Stimulated activated naive B cell treated with anti-CD40 and anti-IgM and Interleukin-4, amounts not matched to agents 10 μg/mL and 1 μg/mL and 100 μg/mL, for 72 hours (primary cell): ENCODE measurements around the gene TMEM170A.

Source experiments
- ATAC-seq, 2 donors: fragments of 150-1000 bp; cut with Tn5 transposase; replicated peaks; 2 replicates each; pipeline ENCODE4 v1.10.0; 2021; ENCODE audit warnings: moderate library complexity in 1 of 2
- DNase-seq: peaks from one replicate; pipeline ENCODE4 v3.0.0; 2021
- H3K27ac Mint-ChIP-seq: one replicate; pipeline ENCODE4 v1.8.0; 2022; ENCODE audit warnings: mild to moderate bottlenecking, mixed read lengths
- H3K27me3 Mint-ChIP-seq, 2 donors: one replicate each; pipeline ENCODE4 v1.8.0; 2022; ENCODE audit warnings: mixed read lengths in 2 of 2
- H3K36me3 Mint-ChIP-seq, 2 donors: one replicate each; pipeline ENCODE4 v1.8.0; 2022; ENCODE audit warnings: mixed read lengths in 2 of 2, mild to moderate bottlenecking in 1 of 2
- H3K4me1 Mint-ChIP-seq, 2 donors: one replicate each; pipeline ENCODE4 v1.8.0; 2022; ENCODE audit warnings: mixed read lengths in 2 of 2, mild to moderate bottlenecking in 1 of 2
- H3K4me3 Mint-ChIP-seq, 2 donors: one replicate each; pipeline ENCODE4 v1.8.0; 2022; ENCODE audit warnings: mild to moderate bottlenecking in 2 of 2, mixed read lengths in 2 of 2, moderate library complexity in 1 of 2
- H3K9me3 Mint-ChIP-seq, 2 donors: one replicate each; pipeline ENCODE4 v1.8.0; 2022; ENCODE audit warnings: mixed read lengths in 2 of 2, mild to moderate bottlenecking in 1 of 2

Gene TMEM170A

GRCh38 chr16:75488322-75488721 lies 23.8 kb upstream of the TMEM170A start:
- Mint-ChIP-seq H3K27me3 (peaks cover 0 to 6% of the 10 kb centered on the region in 2 donors), H3K27ac (no peak overlapping the region), H3K9me3 (no peaks in the 10 kb centered on the region), H3K4me1 (peaks cover 26 to 32% of the 10 kb centered on the region in 2 donors), H3K4me3 (no peak overlapping the region), H3K36me3 (no peaks in the 10 kb centered on the region)
- ATAC-seq (no peak), DNase-seq (no peak)

GRCh38 chr16:75486676-75487313 lies 22.3 kb upstream of the TMEM170A start:
- Mint-ChIP-seq H3K27me3 (peaks cover 0 to 6% of the 10 kb centered on the region in 2 donors), H3K27ac (peak overlapping the region; percentile 25), H3K36me3 (no peaks in the 10 kb centered on the region), H3K9me3 (no peaks in the 10 kb centered on the region), H3K4me1 (peaks cover 26 to 32% of the 10 kb centered on the region in 2 donors), H3K4me3 (no peak overlapping the region)
- ATAC-seq (peak; percentile 36 to 57), DNase-seq (no peak)

GRCh38 chr16:75486014-75486675 lies 21.7 kb upstream of the TMEM170A start:
- H3K4me3 Mint-ChIP-seq, result no peak overlapping the region
- peaks cover 0 to 6% of the 10 kb centered on the region in 2 donors for H3K27me3 Mint-ChIP-seq
- ATAC-seq, result no peak
- DNase-seq, result no peak
- no peaks in the 10 kb centered on the region for H3K9me3 Mint-ChIP-seq
- H3K36me3 Mint-ChIP-seq, result no peaks in the 10 kb centered on the region
- peak overlapping the region; percentile 25 for H3K27ac Mint-ChIP-seq
- peaks cover 26 to 32% of the 10 kb centered on the region in 2 donors for H3K4me1 Mint-ChIP-seq

- peak; percentile 74 to 84 for ATAC-seq
- no peak for DNase-seq
- Mint-ChIP-seq H3K27me3 (peaks cover 0 to 6% of the 10 kb centered on the region in 2 donors), H3K4me3 (no peak overlapping the region), H3K4me1 (peaks cover 26 to 32% of the 10 kb centered on the region in 2 donors), H3K27ac (peak overlapping the region; percentile 53), H3K36me3 (no peaks in the 10 kb centered on the region), H3K9me3 (no peaks in the 10 kb centered on the region)
Observed at GRCh38 chr16:75485230-75486013, 20.9 kb upstream of the TMEM170A start.

- DNase-seq (no peak), ATAC-seq (no peak)
- Mint-ChIP-seq H3K9me3 (no peaks in the 10 kb centered on the region), H3K4me3 (no peak overlapping the region), H3K4me1 (peaks cover 23 to 28% of the 10 kb centered on the region in 2 donors), H3K36me3 (no peaks in the 10 kb centered on the region), H3K27ac (no peak overlapping the region), H3K27me3 (peaks cover 0 to 15% of the 10 kb centered on the region in 2 donors)
Observed at GRCh38 chr16:75483222-75483621, 18.7 kb upstream of the TMEM170A start.

GRCh38 chr16:75482434-75483205 lies 18.1 kb upstream of the TMEM170A start:
- Mint-ChIP-seq H3K9me3 (no peaks in the 10 kb centered on the region), H3K36me3 (no peaks in the 10 kb centered on the region), H3K4me1 (peaks cover 25 to 32% of the 10 kb centered on the region in 2 donors), H3K27me3 (peaks cover 0 to 18% of the 10 kb centered on the region in 2 donors), H3K4me3 (no peak overlapping the region), H3K27ac (no peak overlapping the region)
- ATAC-seq, result no peak
- no peak for DNase-seq

GRCh38 chr16:75481475-75481874 lies 17.0 kb upstream of the TMEM170A start:
- DNase-seq (no peak), ATAC-seq (no peak)
- Mint-ChIP-seq H3K4me1 (peaks cover 22 to 29% of the 10 kb centered on the region in 2 donors), H3K27ac (no peak overlapping the region), H3K4me3 (no peak overlapping the region), H3K9me3 (no peaks in the 10 kb centered on the region), H3K36me3 (no peaks in the 10 kb centered on the region), H3K27me3 (peaks cover 0 to 18% of the 10 kb centered on the region in 2 donors)

GRCh38 chr16:75479421-75479990 lies 15.0 kb upstream of the TMEM170A start:
- Mint-ChIP-seq H3K4me3 (no peak overlapping the region), H3K4me1 (peaks cover 4 to 9% of the 10 kb centered on the region in 2 donors), H3K27me3 (peaks cover 0 to 12% of the 10 kb centered on the region in 2 donors), H3K27ac (no peak overlapping the region), H3K36me3 (no peaks in the 10 kb centered on the region), H3K9me3 (no peaks in the 10 kb centered on the region)
- no peak for DNase-seq
- ATAC-seq, result no peak

- DNase-seq, result no peak
- Mint-ChIP-seq H3K9me3 (no peaks in the 10 kb centered on the region), H3K27me3 (peaks cover 0 to 12% of the 10 kb centered on the region in 2 donors)
Observed at GRCh38 chr16:75478480-75479345, 14.2 kb upstream of the TMEM170A start.

GRCh38 chr16:75477680-75478473 lies 13.4 kb upstream of the TMEM170A start:
- DNase-seq (no peak), ATAC-seq (peak; percentile 52 to 61)
- Mint-ChIP-seq H3K9me3 (no peaks in the 10 kb centered on the region), H3K27ac (no peak overlapping the region), H3K36me3 (no peaks in the 10 kb centered on the region), H3K4me3 (no peak overlapping the region), H3K4me1 (peaks cover 3 to 7% of the 10 kb centered on the region in 2 donors), H3K27me3 (peaks cover 0 to 12% of the 10 kb centered on the region in 2 donors)

More at GRCh38 chr16:75478480-75479345, 14.2 kb upstream of the TMEM170A start:
- ATAC-seq, result no peak
- Mint-ChIP-seq H3K4me1 (peaks cover 4 to 7% of the 10 kb centered on the region in 2 donors), H3K36me3 (no peaks in the 10 kb centered on the region), H3K27ac (no peak overlapping the region), H3K4me3 (no peak overlapping the region)

GRCh38 chr16:75476817-75477216 lies 12.3 kb upstream of the TMEM170A start:
- Mint-ChIP-seq H3K36me3 (no peaks in the 10 kb centered on the region), H3K27ac (no peak overlapping the region), H3K9me3 (no peaks in the 10 kb centered on the region), H3K4me3 (no peak overlapping the region), H3K4me1 (peaks cover 4 to 9% of the 10 kb centered on the region in 2 donors), H3K27me3 (peaks cover 0 to 12% of the 10 kb centered on the region in 2 donors)
- ATAC-seq (no peak), DNase-seq (no peak)

GRCh38 chr16:75475420-75475847 lies 10.9 kb upstream of the TMEM170A start:
- no peak for DNase-seq
- peaks cover 6 to 14% of the 10 kb centered on the region in 2 donors for H3K4me1 Mint-ChIP-seq
- peaks cover 0 to 12% of the 10 kb centered on the region in 2 donors for H3K27me3 Mint-ChIP-seq
- H3K4me3 Mint-ChIP-seq, result no peak overlapping the region
- no peak for ATAC-seq
- no peaks in the 10 kb centered on the region for H3K9me3 Mint-ChIP-seq
- H3K27ac Mint-ChIP-seq, result no peak overlapping the region
- H3K36me3 Mint-ChIP-seq, result no peaks in the 10 kb centered on the region
